ENCODE measurements around the gene SOS2.

The SOS2 gene

GRCh38 chr14:50233951-50234250 is 2.5 kb upstream of the SOS2 start:
- Histone ChIP-seq H3K79me2 (ENCODE audit: insufficient read depth, low read length) (peaks cover 21% of the 10 kb centered on the region), H2AFZ (ENCODE audit: low read depth, low read length, severe bottlenecking) (no peak overlapping the region), H3K9me2 (replicated peaks; ENCODE audit: insufficient read depth, low read length) (no peaks in the 10 kb centered on the region), H3K4me2 (ENCODE audit: low read depth, low read length, poor library complexity, severe bottlenecking) (no peak overlapping the region), H3K27me3 (ENCODE audit: low read length) (no peaks in the 10 kb centered on the region), H3F3A (ENCODE audit: insufficient read depth) (peaks cover 16% of the 10 kb centered on the region; the same call in 1 of the 2 replicates), H3K36me3 (ENCODE audit: low read length) (no peaks in the 10 kb centered on the region), H3K4me3 (ENCODE audit: insufficient read depth, low read length, poor library complexity, severe bottlenecking) (no peak overlapping the region), H3K27ac (ENCODE audit: low read depth, low read length) (no peak overlapping the region), H4K20me1 (ENCODE audit: low read depth, low read length) (no peaks in the 10 kb centered on the region; the same call in 1 of the 2 replicates), H3K9me3 (ENCODE audit: insufficient read depth, low read length) (no peaks in the 10 kb centered on the region), H3K9ac (ENCODE audit: low read length) (no peak overlapping the region)
- TF ChIP-seq EZH2phosphoT487 (conservative IDR thresholded peaks at IDR 0.05; ENCODE audit: low read length) (no peak), CTCF (IDR thresholded peaks at IDR 0.05; ENCODE audit: insufficient read depth, low read length, poor library complexity, severe bottlenecking) (no peak)

GRCh38 chr14:50233166-50233950 is 2.0 kb upstream of the SOS2 start:
- no peak overlapping the region for H3K9ac ChIP-seq (ENCODE audit: low read length)
- no peaks in the 10 kb centered on the region for H3K9me3 ChIP-seq (ENCODE audit: insufficient read depth, low read length)
- H2AFZ ChIP-seq (ENCODE audit: low read depth, low read length, severe bottlenecking) = no peak overlapping the region
- no peaks in the 10 kb centered on the region; the same call in 1 of the 2 replicates for H4K20me1 ChIP-seq (ENCODE audit: low read depth, low read length)
- no peak overlapping the region for H3K4me3 ChIP-seq (ENCODE audit: insufficient read depth, low read length, poor library complexity, severe bottlenecking)
- H3K27ac ChIP-seq (ENCODE audit: low read depth, low read length) = no peak overlapping the region
- H3K4me2 ChIP-seq (ENCODE audit: low read depth, low read length, poor library complexity, severe bottlenecking) = no peak overlapping the region
- no peaks in the 10 kb centered on the region for H3K9me2 ChIP-seq (replicated peaks; ENCODE audit: insufficient read depth, low read length)
- H3K79me2 ChIP-seq (ENCODE audit: insufficient read depth, low read length) = peaks cover 26% of the 10 kb centered on the region
- TF ChIP-seq EZH2phosphoT487 (conservative IDR thresholded peaks at IDR 0.05; ENCODE audit: low read length) = no peak
- TF ChIP-seq CTCF (IDR thresholded peaks at IDR 0.05; ENCODE audit: insufficient read depth, low read length, poor library complexity, severe bottlenecking) = no peak
- no peaks in the 10 kb centered on the region for H3K27me3 ChIP-seq (ENCODE audit: low read length)
- peaks cover 16% of the 10 kb centered on the region; the same call in 1 of the 2 replicates for H3F3A ChIP-seq (ENCODE audit: insufficient read depth)
- H3K36me3 ChIP-seq (ENCODE audit: low read length) = no peaks in the 10 kb centered on the region

- Histone ChIP-seq H3K27me3 (ENCODE audit: low read length) (no peaks in the 10 kb centered on the region), H3K36me3 (ENCODE audit: low read length) (no peaks in the 10 kb centered on the region), H2AFZ (ENCODE audit: low read depth, low read length, severe bottlenecking) (peak overlapping the region; percentile 95), H3F3A (ENCODE audit: insufficient read depth) (peaks cover 16% of the 10 kb centered on the region; the same call in 1 of the 2 replicates), H3K9me2 (replicated peaks; ENCODE audit: insufficient read depth, low read length) (no peaks in the 10 kb centered on the region), H3K9ac (ENCODE audit: low read length) (peak overlapping the region; percentile 80), H3K4me2 (ENCODE audit: low read depth, low read length, poor library complexity, severe bottlenecking) (peak overlapping the region; percentile 87), H4K20me1 (ENCODE audit: low read depth, low read length) (no peaks in the 10 kb centered on the region; the same call in 1 of the 2 replicates), H3K27ac (ENCODE audit: low read depth, low read length) (peak overlapping the region; percentile 66), H3K4me3 (ENCODE audit: insufficient read depth, low read length, poor library complexity, severe bottlenecking) (peak overlapping the region; percentile 81), H3K79me2 (ENCODE audit: insufficient read depth, low read length) (peaks cover 37% of the 10 kb centered on the region), H3K9me3 (ENCODE audit: insufficient read depth, low read length) (no peaks in the 10 kb centered on the region)
- TF ChIP-seq CTCF (IDR thresholded peaks at IDR 0.05; ENCODE audit: insufficient read depth, low read length, poor library complexity, severe bottlenecking) (no peak), EZH2phosphoT487 (conservative IDR thresholded peaks at IDR 0.05; ENCODE audit: low read length) (no peak)
These were observed 881 bp upstream of the SOS2 start for GRCh38 chr14:50232276-50232642.

All from SU-DHL-6 (cell line).